HG03095 (cell line): ENCODE data around the gene RNF103.
"Not testable (repeated sequence)": the region's sequence is repeated elsewhere in the genome, so short reads cannot be mapped to it uniquely, and the experiment has no call there.

Experiments
- ATAC-seq: cut with Tn5 transposase; IDR thresholded peaks from one replicate; pipeline ENCODE4 v1.9.1; 2021; ENCODE audit warnings: moderate library complexity; ENCODE audit not compliant: unreplicated experiment

The RNF103 gene

GRCh38 chr2:86623494-86624266 is at the start of gene RNF103:
RNF103 (minus strand) TSS chr2:86623865; CDS start chr2:86622886, 979 bp downstream.
- ATAC-seq, result peak; percentile 80

- no peak for ATAC-seq
These were observed 49.3 kb upstream of the RNF103 start for GRCh38 chr2:86673011-86673410.

- ATAC-seq, result no peak
These were observed 48.4 kb upstream of the RNF103 start for GRCh38 chr2:86672027-86672545.

- no peak for ATAC-seq
These were observed 47.8 kb upstream of the RNF103 start for GRCh38 chr2:86671337-86671981.

GRCh38 chr2:86669323-86669722 is 45.7 kb upstream of the RNF103 start:
- not testable (repeated sequence) for ATAC-seq

- ATAC-seq, result no peak
These were observed 37.7 kb upstream of the RNF103 start for GRCh38 chr2:86661333-86661732.

GRCh38 chr2:86650188-86650587 is 26.5 kb upstream of the RNF103 start:
- ATAC-seq, result no peak

GRCh38 chr2:86649119-86649947 is 25.7 kb upstream of the RNF103 start:
- no peak for ATAC-seq

- ATAC-seq, result no peak
These were observed 25.0 kb upstream of the RNF103 start for GRCh38 chr2:86648681-86649080.

- no peak for ATAC-seq
These were observed 23.2 kb upstream of the RNF103 start for GRCh38 chr2:86646865-86647264.

GRCh38 chr2:86646329-86646728 is 22.7 kb upstream of the RNF103 start:
- no peak for ATAC-seq

- no peak for ATAC-seq
These were observed 22.1 kb upstream of the RNF103 start for GRCh38 chr2:86645752-86646151.

GRCh38 chr2:86638712-86639111 is 15.0 kb upstream of the RNF103 start:
- no peak for ATAC-seq

- no peak for ATAC-seq
These were observed 13.2 kb upstream of the RNF103 start for GRCh38 chr2:86636842-86637241.

- ATAC-seq, result no peak
These were observed 10.7 kb upstream of the RNF103 start for GRCh38 chr2:86634352-86634751.

GRCh38 chr2:86633155-86633651 is 9.5 kb upstream of the RNF103 start:
- ATAC-seq, result no peak

GRCh38 chr2:86632672-86633071 is 9.0 kb upstream of the RNF103 start:
- ATAC-seq, result no peak

- no peak for ATAC-seq
These were observed 8.3 kb upstream of the RNF103 start for GRCh38 chr2:86631846-86632485.

GRCh38 chr2:86628091-86628522 is 4.4 kb upstream of the RNF103 start:
- no peak for ATAC-seq

GRCh38 chr2:86627550-86627949 is 3.9 kb upstream of the RNF103 start:
- no peak for ATAC-seq

- no peak for ATAC-seq
These were observed 1.4 kb upstream of the RNF103 start for GRCh38 chr2:86625096-86625495.
